WERI-Rb-1 (cell line): ENCODE results near the gene SLC6A6.

Experiments used
- DNase-seq: peaks from one replicate; pipeline ENCODE4 v3.0.0-alpha.2; 2020
- H3K27ac ChIP-seq: fragments of 250-450 bp; sonication (Bioruptor Pico); 2 replicates; pipeline ENCODE4 v1.5.1; 2020; ENCODE audit warnings: mild to moderate bottlenecking, moderate library complexity
- H3K27me3 ChIP-seq: fragments of 250-450 bp; sonication (Bioruptor Pico); 2 replicates; pipeline ENCODE4 v1.5.1; 2021; ENCODE audit warnings: mild to moderate bottlenecking, low read depth, moderate library complexity; ENCODE audit not compliant: insufficient read depth, severe bottlenecking
- H3K36me3 ChIP-seq: fragments of 250-450 bp; sonication (Bioruptor Pico); 2 replicates; pipeline ENCODE4 v1.5.1; 2020; ENCODE audit warnings: mild to moderate bottlenecking, moderate library complexity
- H3K4me3 ChIP-seq: 2 replicates; pipeline ENCODE4 v1.5.1; 2011; ENCODE audit warnings: low read depth, mild to moderate bottlenecking, control low read depth, low read length
- H3K9me3 ChIP-seq: fragments of 250-450 bp; sonication (Bioruptor Pico); 2 replicates; pipeline ENCODE4 v1.5.1; 2021; ENCODE audit warnings: mild to moderate bottlenecking, moderate library complexity; ENCODE audit not compliant: severe bottlenecking
- TF ChIP-seq, protein P1 (sequence below): IDR thresholded peaks from 2 replicates; pipeline ENCODE4 v1.5.1; 2011; ENCODE audit warnings: low read depth, mild to moderate bottlenecking, control low read depth, inconsistent platforms, low read length

Gene SLC6A6

DNA sequence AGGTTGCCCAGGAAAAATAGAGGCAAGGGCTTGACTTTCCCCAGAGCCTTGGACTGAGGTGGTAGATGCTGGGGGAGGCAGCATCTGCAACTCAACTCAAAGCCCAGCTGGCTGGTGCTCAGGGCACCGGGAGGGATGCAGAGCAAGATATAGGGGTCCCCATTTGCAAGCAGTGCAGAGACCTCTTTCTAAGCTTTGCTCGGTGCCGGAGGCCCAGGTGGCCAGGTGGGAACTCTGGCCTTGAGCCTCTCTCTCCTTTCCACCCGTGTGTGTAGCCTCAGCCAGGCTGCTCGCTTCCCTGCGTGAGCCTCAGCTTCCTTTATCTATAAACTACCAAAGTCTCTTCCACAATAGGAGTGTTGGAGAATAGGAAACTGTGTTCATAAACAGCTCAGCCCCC is 36.5 kb downstream of the SLC6A6 start:
- Histone ChIP-seq H3K27me3 (no peaks in the 10 kb centered on the region), H3K27ac (no peak overlapping the region), H3K9me3 (no peaks in the 10 kb centered on the region), H3K36me3 (peaks cover 3% of the 10 kb centered on the region), H3K4me3 (no peak overlapping the region)
- no peak for DNase-seq
- TF ChIP-seq, protein P1, sequence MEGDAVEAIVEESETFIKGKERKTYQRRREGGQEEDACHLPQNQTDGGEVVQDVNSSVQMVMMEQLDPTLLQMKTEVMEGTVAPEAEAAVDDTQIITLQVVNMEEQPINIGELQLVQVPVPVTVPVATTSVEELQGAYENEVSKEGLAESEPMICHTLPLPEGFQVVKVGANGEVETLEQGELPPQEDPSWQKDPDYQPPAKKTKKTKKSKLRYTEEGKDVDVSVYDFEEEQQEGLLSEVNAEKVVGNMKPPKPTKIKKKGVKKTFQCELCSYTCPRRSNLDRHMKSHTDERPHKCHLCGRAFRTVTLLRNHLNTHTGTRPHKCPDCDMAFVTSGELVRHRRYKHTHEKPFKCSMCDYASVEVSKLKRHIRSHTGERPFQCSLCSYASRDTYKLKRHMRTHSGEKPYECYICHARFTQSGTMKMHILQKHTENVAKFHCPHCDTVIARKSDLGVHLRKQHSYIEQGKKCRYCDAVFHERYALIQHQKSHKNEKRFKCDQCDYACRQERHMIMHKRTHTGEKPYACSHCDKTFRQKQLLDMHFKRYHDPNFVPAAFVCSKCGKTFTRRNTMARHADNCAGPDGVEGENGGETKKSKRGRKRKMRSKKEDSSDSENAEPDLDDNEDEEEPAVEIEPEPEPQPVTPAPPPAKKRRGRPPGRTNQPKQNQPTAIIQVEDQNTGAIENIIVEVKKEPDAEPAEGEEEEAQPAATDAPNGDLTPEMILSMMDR, result no peak

GRCh38 chr3:14439501-14440167 is 37.2 kb downstream of the SLC6A6 start:
- no peak for DNase-seq
- H3K27ac ChIP-seq, result no peak overlapping the region
- TF ChIP-seq, protein P1, result no peak

GRCh38 chr3:14440168-14440518 is 37.7 kb downstream of the SLC6A6 start:
- DNase-seq, result no peak
- no peaks in the 10 kb centered on the region for H3K9me3 ChIP-seq
- no peak overlapping the region for H3K4me3 ChIP-seq
- H3K27me3 ChIP-seq, result no peaks in the 10 kb centered on the region
- H3K27ac ChIP-seq, result no peak overlapping the region
- TF ChIP-seq, protein P1, result no peak
- H3K36me3 ChIP-seq, result peaks cover 3% of the 10 kb centered on the region

More at GRCh38 chr3:14439501-14440167, 37.2 kb downstream of the SLC6A6 start:
- Histone ChIP-seq H3K9me3 (no peaks in the 10 kb centered on the region), H3K4me3 (no peak overlapping the region), H3K27me3 (no peaks in the 10 kb centered on the region), H3K36me3 (peaks cover 3% of the 10 kb centered on the region)

GRCh38 chr3:14440531-14441239 is 38.3 kb downstream of the SLC6A6 start:
- H3K4me3 ChIP-seq, result no peak overlapping the region
- TF ChIP-seq, protein P1, result no peak
- peaks cover 7% of the 10 kb centered on the region for H3K36me3 ChIP-seq
- H3K27me3 ChIP-seq, result no peaks in the 10 kb centered on the region
- DNase-seq, result no peak
- H3K27ac ChIP-seq, result no peak overlapping the region
- no peaks in the 10 kb centered on the region for H3K9me3 ChIP-seq

- no peak overlapping the region for H3K4me3 ChIP-seq
- TF ChIP-seq, protein P1, result no peak
- DNase-seq, result no peak
- H3K27me3 ChIP-seq, result no peaks in the 10 kb centered on the region
- no peaks in the 10 kb centered on the region for H3K9me3 ChIP-seq
- peaks cover 14% of the 10 kb centered on the region for H3K36me3 ChIP-seq
- no peak overlapping the region for H3K27ac ChIP-seq
Observed at GRCh38 chr3:14441240-14441919, 39.0 kb downstream of the SLC6A6 start.
